HEK293 (cell line): ENCODE measurements around the gene ITGA8.
"Not testable (repeated sequence)": the region's sequence is repeated elsewhere in the genome, so short reads cannot be mapped to it uniquely, and the experiment has no call there.

Experiments
- PATZ1 ChIP-seq: fragments of 450-650 bp; formaldehyde crosslinking; IDR thresholded peaks from 2 replicates; pipeline ENCODE4 v1.5.1; 2016; ENCODE audit warnings: missing biosample characterization, missing genetic modification characterization
- ZNF776 ChIP-seq: fragments of 450-650 bp; formaldehyde crosslinking; IDR thresholded peaks from 2 replicates; pipeline ENCODE4 v1.5.0; 2017; ENCODE audit warnings: missing biosample characterization, missing genetic modification characterization, borderline replicate concordance

- not testable (repeated sequence) for TF ChIP-seq ZNF776, PATZ1 (tag by site-specific recombination)
Observed at GRCh38 chr10:15582972-15583371, 136.8 kb downstream of the ITGA8 start.
